Esophagus squamous epithelium (tissue), 5 donors: ENCODE results near the gene JMJD6. TPM values are rescaled to one million over a fixed set of nuclear protein-coding genes. Genes with fewer than 3 reads are reported as not detected.
A peak's percentile ranks its signal among the peaks of the same experiment; 100 is the strongest.

Source experiments
- DNase-seq: peaks from one replicate; lab custom pipeline; 2025; lab: John Stamatoyannopoulos, UW
- H3K27ac ChIP-seq, 4 donors: fragments of 200-600 bp; sonication (generic); one replicate each; pipeline ENCODE4 v1.5.1; 2016 to 2019; ENCODE audit warnings: mild to moderate bottlenecking in 1 of 4
- H3K27me3 ChIP-seq, 4 donors: fragments of 200-600 bp; sonication (generic); 1 replicate in 3 of 4; 2 replicates in 1 of 4; pipeline versions ENCODE4 v1.5.1 to v1.6.0; 2017 to 2021; ENCODE audit warnings: antibody characterized with exemption in 1 of 4
- H3K36me3 ChIP-seq, 3 donors: fragments of 200-600 bp; sonication (generic); one replicate each; pipeline ENCODE4 v1.5.1; 2016 to 2019
- H3K4me1 ChIP-seq, 3 donors: fragments of 200-600 bp; sonication (generic); one replicate each; pipeline ENCODE4 v1.5.1; 2017 to 2019
- H3K4me3 ChIP-seq, 4 donors: fragments of 200-600 bp; sonication (generic); 1 replicate in 3 of 4; 2 replicates in 1 of 4; pipeline ENCODE4 v1.5.1; 2016 to 2019; ENCODE audit warnings: mild to moderate bottlenecking in 2 of 4, moderate library complexity in 1 of 4
- H3K9me3 ChIP-seq, 3 donors: fragments of 200-600 bp; sonication (generic); one replicate each; pipeline ENCODE4 v1.5.1; 2016 to 2019
- POLR2A ChIP-seq, 4 donors: fragments of 450-650 bp; IDR thresholded peaks; one replicate each; pipeline ENCODE4 v1.6.1; 2017; ENCODE audit warnings: antibody characterized with exemption in 4 of 4, mild to moderate bottlenecking in 4 of 4, moderate library complexity in 3 of 4
- WGBS, 2 donors: methylation state at CpG; one replicate each; pipeline ENCODE4 v1.1.5; 2018; 5-methylcytosine and 5-hydroxymethylcytosine counted together
- intact Hi-C: fragments of 100-400 bp; cut with DNase I; formaldehyde crosslinking; loops from one replicate; pipeline ENCODE4 v1.15.0; 2022
- total RNA-seq, 4 donors: library from RNA; depleted of rRNA; stranded (reverse); fragments of >200 nt; gene quantifications; one replicate each; pipeline ENCODE4 v1.1.0, GENCODE V29; 2016
- TF ChIP-seq, protein P1 (sequence below), 6 experiments: fragments of 450-650 bp in 4 of 6; fragments of 200-600 bp in 2 of 6; sonication (generic) in 2 of 6; IDR thresholded peaks; one replicate each; pipeline ENCODE4 v1.5.1; 2016 to 2019; ENCODE audit warnings: antibody characterized with exemption in 6 of 6, mild to moderate bottlenecking in 4 of 6, moderate library complexity in 4 of 6
- donor health status: DM: yes; HTN: yes; CAD: no.

The JMJD6 gene
- total RNA-seq, 4 donors from 2014 or later: 13.0 to 17.2 (median 16.7) TPM

- intact Hi-C loops: no loop called here
- no peak for TF ChIP-seq POLR2A (IDR thresholded peaks at IDR 0.05)
- TF ChIP-seq, protein P1, sequence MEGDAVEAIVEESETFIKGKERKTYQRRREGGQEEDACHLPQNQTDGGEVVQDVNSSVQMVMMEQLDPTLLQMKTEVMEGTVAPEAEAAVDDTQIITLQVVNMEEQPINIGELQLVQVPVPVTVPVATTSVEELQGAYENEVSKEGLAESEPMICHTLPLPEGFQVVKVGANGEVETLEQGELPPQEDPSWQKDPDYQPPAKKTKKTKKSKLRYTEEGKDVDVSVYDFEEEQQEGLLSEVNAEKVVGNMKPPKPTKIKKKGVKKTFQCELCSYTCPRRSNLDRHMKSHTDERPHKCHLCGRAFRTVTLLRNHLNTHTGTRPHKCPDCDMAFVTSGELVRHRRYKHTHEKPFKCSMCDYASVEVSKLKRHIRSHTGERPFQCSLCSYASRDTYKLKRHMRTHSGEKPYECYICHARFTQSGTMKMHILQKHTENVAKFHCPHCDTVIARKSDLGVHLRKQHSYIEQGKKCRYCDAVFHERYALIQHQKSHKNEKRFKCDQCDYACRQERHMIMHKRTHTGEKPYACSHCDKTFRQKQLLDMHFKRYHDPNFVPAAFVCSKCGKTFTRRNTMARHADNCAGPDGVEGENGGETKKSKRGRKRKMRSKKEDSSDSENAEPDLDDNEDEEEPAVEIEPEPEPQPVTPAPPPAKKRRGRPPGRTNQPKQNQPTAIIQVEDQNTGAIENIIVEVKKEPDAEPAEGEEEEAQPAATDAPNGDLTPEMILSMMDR (IDR thresholded peaks at IDR 0.05): no peak
- no peak for DNase-seq
- no peaks in the 10 kb centered on the region for H3K36me3 ChIP-seq
- peak overlapping the region in 3 of 4 donors; percentile 45 to 86 (median 52) for H3K27ac ChIP-seq
- 46 to 69% methylated on average over 14 to 16 of the region's 16 CpGs for WGBS, 2 donors
- peaks cover 24 to 68% (median 47%) of the 10 kb centered on the region in 3 donors for H3K4me1 ChIP-seq
- H3K4me3 ChIP-seq: peak overlapping the region in 2 of 4 donors; percentile 2 to 37
- H3K9me3 ChIP-seq: no peaks in the 10 kb centered on the region
- H3K27me3 ChIP-seq: no peaks in the 10 kb centered on the region
Measured at GRCh38 chr17:76695059-76695831, 31.2 kb downstream of the JMJD6 start.

GRCh38 chr17:76691379-76692191 lies 34.8 kb downstream of the JMJD6 start:
- Histone ChIP-seq H3K27me3 (no peaks in the 10 kb centered on the region), H3K4me1 (peaks cover 12 to 63% (median 27%) of the 10 kb centered on the region in 3 donors), H3K27ac (peak overlapping the region in 3 of 4 donors; percentile 3 to 56 (median 17)), H3K9me3 (no peaks in the 10 kb centered on the region), H3K36me3 (no peaks in the 10 kb centered on the region), H3K4me3 (no peak overlapping the region)
- intact Hi-C loops: no loop called here
- no peak for DNase-seq
- TF ChIP-seq, protein P1 (IDR thresholded peaks at IDR 0.05): no peak
- no peak for TF ChIP-seq POLR2A (IDR thresholded peaks at IDR 0.05)
- 82 to 87% methylated on average over 11 to 12 of the region's 14 CpGs for WGBS, 2 donors

- Histone ChIP-seq H3K4me3 (no peak overlapping the region), H3K36me3 (no peaks in the 10 kb centered on the region), H3K4me1 (peaks cover 12 to 63% (median 26%) of the 10 kb centered on the region in 3 donors), H3K9me3 (no peaks in the 10 kb centered on the region), H3K27ac (peak overlapping the region in 3 of 4 donors; percentile 3 to 88 (median 56)), H3K27me3 (no peaks in the 10 kb centered on the region)
- TF ChIP-seq POLR2A (IDR thresholded peaks at IDR 0.05): no peak
- TF ChIP-seq, protein P1 (IDR thresholded peaks at IDR 0.05): no peak
- no peak for DNase-seq
- intact Hi-C loops: no loop called here
- 79 to 88% methylated on average over 5 to 7 of the region's 13 CpGs for WGBS, 2 donors
Measured at GRCh38 chr17:76690596-76691280, 35.7 kb downstream of the JMJD6 start.

- no peaks in the 10 kb centered on the region for H3K9me3 ChIP-seq
- H3K27ac ChIP-seq: peak overlapping the region in 2 of 4 donors; percentile 27 to 88
- H3K4me3 ChIP-seq: no peak overlapping the region
- peaks cover 0 to 2% (median 0%) of the 10 kb centered on the region in 3 donors for H3K36me3 ChIP-seq
- DNase-seq: no peak
- intact Hi-C loops: loop anchor here (10.0 kb wide), 1 partner anchor 165 kb away; no protein-coding TSS in a partner anchor
- H3K27me3 ChIP-seq: no peaks in the 10 kb centered on the region
- peaks cover 12 to 63% (median 24%) of the 10 kb centered on the region in 3 donors for H3K4me1 ChIP-seq
- TF ChIP-seq, protein P1 (IDR thresholded peaks at IDR 0.05): no peak
- no peak for TF ChIP-seq POLR2A (IDR thresholded peaks at IDR 0.05)
- 80 to 85% methylated on average over 11 of the region's 11 CpGs for WGBS, 2 donors
Measured at GRCh38 chr17:76689859-76690258, 36.5 kb downstream of the JMJD6 start.
